GM21529 (cell line): ENCODE data around the gene NRL.

Experiments
- ATAC-seq: cut with Tn5 transposase; IDR thresholded peaks from one replicate; pipeline ENCODE4 v1.9.1; 2021; ENCODE audit not compliant: unreplicated experiment

Gene NRL

DNA sequence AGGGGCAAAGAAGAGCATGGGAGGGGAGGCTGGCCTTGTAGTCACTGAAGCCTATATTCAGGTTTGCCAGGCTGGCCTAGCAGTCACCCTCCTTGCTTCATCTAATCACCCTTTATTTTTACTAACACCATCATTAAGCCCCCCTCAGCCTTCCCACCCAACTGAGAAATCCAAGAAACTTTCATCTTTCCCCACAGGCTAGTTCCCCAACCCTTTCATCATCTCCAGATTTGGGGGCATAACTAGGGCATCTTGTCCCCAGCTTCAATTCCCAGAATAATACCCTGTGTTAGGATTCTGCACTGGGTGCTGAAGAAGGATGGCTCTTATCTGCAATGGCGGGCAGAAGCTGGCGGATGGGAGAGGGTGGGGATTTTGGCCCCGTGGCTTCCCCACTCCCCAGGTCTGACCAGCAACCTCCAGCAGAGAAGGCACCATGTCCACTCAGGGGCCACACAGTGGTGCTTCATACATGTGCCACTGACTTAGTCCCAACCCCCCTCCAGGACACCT, 13.7 kb downstream of the NRL start:
- no peak for ATAC-seq

DNA sequence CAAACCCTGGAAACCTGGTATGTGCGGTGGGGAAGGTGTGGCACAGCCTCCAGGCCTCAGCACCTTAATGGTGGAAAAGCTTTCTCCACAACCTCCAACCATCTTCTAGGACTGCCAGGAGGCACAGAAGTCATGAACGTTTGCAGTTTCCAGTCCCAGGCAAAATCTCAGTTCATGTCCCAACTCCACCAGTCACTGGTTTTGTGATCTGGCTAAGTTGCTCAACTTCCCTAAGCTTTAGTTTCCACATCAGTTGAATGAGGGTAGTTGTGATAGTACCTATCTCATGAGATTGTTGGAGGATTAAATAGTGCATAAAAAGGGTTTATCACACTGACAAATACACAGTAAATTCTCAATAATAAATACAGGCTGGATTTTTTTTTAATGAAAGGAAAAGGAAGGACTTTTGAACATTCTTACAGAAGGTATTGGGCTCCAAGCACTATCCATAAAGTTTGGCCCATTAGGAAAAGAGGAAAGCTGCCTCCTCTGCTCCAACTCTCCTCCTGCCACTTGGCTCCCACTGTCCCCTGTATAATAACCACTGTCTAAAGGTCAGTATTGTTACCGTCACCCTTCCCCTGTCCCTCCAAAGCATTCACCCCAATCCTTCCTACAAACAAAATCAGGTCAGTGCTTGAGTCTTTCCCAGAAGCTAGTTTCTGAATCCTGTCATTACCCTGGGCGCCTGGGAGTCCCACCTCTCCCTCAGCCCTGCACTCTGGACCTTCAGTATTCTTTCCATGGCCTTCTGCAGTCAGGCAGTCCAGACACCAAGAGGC, 14.4 kb downstream of the NRL start:
- no peak for ATAC-seq

DNA sequence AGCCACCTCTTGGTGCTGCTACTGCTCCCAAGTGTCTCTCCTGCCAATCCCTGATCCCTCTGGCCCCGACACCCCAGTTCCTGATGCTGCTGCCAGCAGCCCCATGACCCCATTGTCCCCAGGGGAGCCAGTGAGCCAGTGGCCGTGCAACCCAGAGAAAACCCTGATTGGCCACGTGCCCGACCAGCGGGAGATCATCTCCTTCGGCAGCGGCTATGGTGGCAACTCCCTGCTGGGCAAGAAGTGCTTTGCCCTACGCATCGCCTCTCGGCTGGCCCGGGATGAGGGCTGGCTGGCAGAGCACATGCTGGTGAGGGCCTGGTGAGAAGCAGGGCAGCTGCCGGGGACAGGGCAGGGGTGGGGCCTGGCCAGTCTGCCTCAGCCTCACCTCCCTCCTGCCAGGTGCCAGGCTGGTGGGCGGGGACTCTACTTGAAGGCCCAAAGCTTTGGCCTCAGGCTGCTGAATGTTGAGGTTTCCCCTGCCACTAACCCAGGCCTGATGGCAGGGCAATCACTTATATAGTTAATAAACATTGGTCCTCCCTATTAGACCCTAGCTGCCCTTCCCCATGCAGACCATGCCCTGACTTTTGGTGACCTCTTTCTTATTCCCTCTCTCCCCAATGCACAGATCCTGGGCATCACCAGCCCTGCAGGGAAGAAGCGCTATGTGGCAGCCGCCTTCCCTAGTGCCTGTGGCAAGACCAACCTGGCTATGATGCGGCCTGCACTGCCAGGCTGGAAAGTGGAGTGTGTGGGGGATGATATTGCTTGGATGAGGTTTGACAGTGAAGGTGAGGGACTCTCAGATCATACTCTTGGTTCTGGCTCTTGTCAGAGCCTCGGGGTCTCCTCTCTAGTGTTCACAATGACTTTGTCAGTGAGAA, 15.6 kb downstream of the NRL start:
- ATAC-seq: no peak

DNA sequence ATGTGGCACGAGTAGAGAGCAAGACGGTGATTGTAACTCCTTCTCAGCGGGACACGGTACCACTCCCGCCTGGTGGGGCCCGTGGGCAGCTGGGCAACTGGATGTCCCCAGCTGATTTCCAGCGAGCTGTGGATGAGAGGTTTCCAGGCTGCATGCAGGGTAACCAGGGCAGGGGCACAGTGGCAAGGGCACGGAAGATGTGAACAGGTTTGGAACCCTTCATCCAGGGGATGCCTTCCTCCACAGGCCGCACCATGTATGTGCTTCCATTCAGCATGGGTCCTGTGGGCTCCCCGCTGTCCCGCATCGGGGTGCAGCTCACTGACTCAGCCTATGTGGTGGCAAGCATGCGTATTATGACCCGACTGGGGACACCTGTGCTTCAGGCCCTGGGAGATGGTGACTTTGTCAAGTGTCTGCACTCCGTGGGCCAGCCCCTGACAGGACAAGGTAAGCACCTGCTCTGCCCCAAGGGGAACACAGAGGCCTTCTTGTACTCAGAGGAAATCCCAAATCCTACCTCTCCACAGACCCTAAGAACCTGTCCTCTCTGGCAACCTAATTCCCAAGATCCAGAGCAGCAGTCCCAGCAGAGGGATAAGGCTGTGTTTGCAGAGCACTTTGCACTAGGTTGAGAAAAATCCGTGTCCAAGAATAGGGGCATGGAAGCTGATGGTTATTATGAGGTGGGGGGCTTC, 16.4 kb downstream of the NRL start:
- no peak for ATAC-seq

DNA sequence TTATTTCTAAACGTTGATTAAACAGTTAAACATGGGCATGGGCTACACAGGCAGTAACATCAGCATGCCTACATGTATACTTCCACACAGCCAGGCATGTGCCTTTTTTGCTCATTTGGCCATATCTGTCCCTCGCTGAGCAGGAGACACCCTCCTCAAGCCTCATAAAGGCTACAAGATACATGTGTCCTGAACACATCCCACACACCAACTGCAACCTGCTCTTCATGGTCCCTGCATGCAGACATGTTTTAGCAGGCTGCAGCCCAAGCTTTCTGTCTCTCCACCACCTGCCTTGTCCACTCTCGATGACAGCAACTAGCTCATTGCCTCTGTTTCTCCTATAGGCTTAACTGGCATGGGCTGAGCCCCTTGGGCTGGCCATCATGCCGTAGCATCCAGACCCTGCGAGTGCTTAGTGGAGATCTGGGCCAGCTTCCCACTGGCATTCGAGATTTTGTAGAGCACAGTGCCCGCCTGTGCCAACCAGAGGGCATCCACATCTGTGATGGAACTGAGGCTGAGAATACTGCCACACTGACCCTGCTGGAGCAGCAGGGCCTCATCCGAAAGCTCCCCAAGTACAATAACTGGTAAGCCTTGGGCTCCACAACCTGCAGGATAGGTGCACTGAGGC, 18.1 kb downstream of the NRL start:
- no peak for ATAC-seq

DNA sequence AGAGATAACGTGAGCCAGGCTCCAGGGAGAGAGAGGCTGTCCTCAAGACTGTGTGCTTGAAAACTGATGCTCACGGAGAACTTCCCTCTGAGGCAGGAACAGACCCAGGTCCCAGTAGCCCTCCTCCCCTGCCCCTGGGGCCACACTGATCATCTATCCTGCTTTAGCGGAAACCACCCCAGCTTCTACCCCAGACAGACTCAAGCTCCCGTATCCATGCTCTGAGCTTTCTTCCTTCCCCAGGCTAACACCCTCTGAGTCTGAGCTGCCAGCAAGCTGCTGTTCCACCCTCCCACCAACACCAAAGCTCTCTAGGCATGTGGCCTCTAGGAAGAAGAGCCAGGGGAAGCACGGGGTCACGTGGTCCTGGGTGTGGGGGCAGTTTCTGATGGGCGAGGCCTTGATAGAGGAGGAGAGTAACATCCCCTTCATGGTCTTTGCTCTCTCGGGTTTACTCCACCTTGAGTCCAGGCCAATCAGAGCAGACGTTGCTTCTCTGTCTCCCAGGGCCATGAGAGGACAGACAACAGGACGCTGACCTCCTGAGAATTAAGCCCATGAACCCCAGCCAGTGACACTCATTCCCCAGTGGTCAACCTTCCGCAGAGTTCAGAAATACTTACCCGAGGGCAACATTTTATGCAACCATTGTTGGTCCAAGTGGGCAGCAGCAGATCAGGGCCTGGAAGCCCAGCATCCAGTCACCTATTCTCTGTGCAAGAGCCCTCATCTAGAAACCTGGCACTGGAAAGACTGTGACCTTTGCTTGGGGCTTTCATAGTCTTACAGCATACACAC, 19.3 kb downstream of the NRL start:
- ATAC-seq: peak; percentile 69

DNA sequence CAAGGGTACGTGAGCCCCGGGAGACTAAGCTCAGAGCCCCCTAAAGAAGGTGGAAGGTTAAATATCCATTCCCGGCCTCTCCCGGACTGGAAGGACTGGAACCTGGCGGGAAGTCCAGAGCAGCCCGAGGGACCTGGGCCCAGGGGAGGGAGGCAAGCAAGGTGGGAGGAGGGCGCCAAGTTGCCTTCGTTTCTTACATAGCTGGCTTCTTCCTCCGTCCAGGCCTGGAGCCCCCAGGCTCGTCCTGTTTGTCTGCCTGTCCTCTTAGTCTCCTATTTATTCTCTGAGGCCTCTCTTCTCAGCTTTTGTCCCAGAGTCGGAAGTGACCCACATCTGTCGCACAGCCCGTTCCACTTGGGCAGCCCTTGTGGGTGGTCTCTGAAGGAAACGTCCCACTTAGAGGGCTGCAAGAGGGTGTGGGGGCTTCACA, 19.9 kb downstream of the NRL start:
- no peak for ATAC-seq

DNA sequence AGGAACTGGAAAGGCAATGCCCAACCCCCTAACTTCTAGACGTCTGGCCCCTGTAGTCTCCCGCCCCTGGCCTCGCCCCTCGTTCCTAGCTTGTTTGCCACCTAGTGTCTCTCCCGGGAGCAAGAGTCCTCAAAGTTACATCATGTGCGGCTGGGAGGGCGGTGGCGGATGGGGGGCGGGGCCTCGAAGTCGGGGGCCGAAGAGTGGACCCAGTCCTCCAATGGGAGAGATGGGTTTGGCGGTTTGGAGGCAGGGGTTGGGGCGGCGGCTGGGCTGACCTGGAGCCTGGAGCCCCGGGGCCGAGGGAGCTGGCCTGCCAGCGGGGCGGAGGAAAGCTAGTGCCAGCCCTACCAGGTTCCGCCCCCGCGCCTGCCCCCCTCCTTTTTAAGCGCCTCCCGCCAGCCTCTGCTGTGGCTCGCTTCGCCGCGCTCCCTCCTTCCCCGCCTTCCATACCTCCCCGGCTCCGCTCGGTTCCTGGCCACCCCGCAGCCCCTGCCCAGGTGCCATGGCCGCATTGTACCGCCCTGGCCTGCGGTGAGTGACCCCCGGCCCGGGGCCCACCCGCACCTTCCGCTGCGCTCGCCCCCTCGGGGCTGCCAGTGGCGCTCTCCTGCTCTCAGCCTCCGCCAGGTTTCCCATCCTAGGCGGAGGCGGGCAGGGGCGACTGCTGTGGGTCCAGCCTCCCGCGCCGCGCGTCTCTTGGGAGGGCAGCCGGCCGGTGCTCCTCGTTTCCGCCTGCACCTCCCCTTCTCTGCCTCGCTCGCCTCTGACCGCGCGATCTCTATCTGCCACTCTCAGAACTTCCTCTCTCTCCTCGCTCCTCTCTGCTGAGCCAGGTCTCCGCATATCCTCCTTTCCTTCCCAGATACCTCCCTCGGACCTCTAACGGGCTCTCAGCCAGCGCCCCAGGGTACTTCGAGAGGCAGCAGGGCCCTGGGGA, 20.6 kb downstream of the NRL start, which contains the start of gene PCK2:
PCK2 (plus strand) TSS at position 411 of the 940 bp plus-strand sequence; CDS start at position 506, 95 bp downstream.
- ATAC-seq: peak; percentile 64

DNA sequence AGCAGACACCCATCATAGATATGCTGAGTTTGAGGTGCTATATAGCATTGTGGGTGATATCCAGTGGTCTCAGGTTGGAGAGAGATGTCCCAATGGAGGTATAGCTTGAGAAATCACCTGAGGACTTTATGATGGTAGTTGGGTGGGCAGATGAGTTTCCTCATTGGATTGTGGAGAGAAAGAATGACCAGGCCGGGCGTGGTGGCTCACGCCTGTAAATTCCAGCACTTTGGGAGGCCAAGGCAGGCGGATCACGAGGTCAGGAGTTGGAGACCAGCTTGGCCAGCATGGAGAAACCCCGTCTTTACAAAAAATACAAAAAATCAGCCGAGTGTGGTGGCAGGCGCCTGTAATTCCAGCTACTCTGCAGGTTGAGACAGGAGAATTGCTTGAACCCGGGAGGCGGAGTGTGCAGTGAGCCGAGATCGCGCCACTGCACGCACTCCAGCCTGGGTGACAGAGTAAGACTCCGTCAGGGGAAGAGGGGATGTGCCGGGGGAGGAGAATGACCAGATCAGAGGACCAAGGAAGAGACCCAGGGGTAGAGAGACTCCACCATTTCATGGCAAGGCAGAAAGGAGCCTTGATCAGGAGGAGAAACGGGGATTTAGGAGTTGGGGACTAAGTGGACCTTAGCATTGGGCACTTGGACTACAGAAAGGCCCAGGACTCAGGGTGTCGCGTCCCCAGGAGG, 21.4 kb downstream of the NRL start:
- no peak for ATAC-seq

DNA sequence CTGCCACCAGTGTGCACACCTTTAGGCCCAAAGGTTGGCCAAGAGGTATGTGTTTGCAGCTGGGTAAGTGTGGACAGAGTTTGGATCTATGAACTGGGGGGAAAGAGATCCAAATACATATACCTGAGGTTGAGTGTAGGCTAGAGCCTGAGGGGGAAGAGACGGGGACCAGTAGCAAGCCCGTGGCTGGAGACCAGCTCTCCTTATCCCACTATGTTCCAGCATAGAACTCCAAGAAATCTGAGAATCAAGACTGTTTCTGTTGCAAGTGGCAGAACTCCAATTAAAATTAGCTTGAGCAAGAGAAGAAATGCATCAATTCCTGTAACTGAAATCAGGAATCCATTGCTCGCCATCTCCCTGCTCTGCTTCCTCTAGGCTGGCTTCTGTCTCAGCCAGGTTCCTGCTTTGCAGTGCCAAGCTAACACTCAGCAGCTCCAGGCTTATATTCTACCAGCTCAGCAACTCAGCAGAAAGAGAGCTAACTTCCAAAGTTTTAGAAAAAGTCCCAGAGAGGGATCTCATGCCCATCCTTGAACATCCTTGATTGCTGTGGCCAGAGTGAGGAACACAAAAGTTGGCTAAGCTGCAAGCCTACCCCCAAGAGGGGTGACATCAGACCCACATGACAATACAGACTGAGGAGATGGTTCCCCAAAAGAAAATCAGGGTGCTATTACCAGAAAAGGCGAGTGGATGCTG, 22.1 kb downstream of the NRL start:
- ATAC-seq: no peak

DNA sequence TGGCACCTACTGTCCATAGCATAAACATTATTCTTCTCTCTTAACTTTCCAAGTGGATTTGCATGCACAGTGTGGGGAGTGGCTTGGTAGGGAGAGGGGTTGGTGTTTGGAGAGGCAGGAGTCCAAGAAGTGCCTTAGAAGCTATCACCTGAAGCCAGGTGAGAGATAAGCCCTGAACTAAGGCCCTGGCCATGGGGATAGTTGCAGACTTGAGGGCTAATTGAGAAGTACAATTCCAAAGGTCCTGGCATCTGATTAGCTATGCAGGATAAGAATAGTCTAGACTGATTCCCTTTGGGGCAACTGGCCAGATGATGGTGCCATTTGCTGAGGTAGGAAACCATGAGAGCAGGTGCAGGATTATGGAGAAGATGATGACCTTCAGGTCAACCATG, 22.6 kb downstream of the NRL start:
- no peak for ATAC-seq

DNA sequence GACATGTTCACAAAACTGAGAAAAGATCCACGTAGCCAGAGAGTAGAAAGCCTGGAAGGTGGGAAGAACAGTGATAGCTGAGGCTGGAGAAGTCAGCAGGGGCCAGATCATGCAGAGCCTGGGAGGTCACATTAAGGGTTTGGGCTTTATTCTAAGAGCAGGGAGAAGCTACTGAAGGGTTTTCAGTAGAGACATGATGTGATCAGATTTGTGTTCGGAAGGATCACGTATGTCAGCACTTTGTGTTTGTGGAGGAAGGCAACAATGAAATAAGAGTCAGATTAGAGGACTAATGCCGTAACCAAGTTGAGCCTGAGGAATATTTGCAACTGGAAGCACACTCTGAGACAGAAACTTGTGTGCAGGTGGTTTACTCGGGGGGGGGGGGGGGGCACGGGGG, 24.9 kb downstream of the NRL start:
- no peak for ATAC-seq

DNA sequence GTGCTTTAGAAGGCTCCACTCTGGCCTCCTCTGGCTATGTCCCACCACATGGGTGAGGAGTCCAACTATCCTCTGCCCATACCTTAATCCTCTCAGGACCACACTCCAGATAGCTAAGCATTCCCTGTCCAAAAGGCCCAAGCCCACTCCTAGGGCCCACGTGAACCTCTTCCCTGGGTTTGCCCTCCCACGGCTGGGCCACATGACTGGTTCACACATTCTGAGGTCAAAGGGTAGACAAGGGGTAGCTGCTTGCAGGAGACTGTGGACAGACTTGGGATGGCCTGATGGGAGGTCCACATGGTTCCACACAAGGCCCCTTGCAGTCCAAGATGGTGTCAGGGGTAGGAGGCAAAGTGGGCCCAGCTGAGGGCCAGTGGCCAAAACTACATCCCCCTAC, 26.7 kb downstream of the NRL start:
- no peak for ATAC-seq

DNA sequence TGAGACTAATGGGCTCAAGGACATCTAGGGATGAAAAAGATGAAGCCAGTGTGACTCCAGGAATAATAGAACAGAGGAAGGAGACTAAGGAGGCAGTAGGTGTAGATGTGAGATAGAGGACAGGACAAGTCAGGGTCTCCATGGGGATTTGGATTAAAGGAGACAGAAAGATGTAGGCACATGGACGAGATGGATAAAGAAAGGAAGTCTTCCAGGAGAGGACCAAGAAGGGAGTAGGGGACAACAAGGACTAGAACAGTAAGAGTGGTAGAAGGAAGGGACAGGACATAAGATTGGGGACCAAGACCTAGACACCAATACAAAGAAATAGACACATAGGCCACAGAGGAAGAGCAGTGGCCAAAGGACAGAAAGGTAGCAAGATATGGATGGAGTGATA, 27.7 kb downstream of the NRL start:
- ATAC-seq: no peak

DNA sequence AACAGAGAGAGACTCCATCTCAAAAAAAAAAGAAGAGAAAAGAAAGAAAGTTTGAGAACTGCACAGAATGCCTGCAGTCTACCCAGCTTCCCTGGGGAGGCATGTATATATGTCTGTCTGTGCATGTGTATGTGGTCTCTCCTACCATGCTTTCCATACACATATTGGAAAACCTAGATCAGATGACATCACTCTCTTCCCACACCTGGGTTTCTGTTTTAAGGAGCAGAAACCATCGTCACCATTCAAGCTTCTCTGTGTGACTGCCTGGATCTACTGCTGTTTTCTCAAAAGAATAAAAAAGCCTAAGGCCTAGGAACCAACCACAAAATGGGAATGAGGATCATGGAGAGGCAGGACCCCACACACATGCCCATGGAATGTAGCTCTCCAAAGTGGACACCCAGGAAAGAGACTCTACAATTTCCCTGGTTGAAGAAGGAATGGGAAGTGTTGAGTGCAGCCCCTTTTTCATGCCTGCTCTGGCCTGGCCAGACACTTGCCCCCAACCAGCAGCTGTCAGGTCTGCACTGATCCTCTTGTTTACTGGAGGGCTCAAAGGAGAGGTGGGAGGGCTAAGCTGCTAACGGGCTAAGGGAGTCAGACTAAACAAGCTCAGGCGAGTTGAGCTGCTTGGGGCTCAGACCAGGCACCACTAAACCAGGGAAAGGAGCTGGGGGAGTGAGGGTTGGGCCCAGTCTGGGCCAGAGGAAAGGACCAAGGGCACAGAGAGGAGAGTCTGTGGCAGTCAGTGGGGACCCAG, 28.4 kb downstream of the NRL start:
- no peak for ATAC-seq

DNA sequence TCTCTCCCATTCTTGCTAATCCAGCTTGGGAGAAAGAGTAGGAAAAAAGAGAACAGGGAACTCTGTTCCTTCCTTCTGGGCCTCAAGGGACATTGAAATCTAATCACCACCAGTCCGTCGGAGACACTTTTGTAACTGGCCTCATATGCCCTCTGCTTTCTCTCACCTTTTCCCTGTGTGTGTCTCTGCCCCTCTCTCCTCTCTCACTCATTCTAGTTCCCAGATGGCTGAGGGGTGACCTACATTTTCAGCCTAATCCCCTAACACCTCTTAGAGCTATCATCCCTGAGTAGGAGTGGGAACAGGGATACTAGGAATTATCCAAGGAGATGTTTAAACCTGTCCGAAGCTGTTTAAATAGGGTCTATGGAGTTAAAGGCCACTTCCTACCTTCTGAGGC, 29.5 kb downstream of the NRL start:
- ATAC-seq: no peak

DNA sequence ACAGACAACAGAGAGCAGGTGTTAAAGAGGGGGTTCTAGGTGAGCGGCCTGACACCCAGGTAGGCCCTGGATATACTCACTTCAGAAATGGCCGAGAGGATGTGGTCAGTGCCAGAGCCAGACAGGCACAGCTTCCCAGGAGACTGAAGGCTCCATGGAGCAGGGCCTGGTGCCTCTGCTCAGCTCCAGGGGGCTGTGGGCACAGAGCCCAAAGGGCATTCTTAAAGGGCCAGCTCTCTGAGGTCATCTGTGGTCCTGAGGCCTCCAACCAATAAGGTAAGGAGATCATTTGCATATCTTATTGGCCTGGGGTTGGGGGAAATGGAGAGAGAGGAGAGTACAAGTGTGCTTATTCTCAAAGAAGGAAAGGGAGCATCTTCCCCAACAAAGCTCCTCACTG, 30.3 kb downstream of the NRL start:
- ATAC-seq: no peak
